Sigmoid colon (tissue), 4 donors: ENCODE results near the gene SHISA6.

ENCODE experiments used
- CTCF ChIP-seq, 4 experiments: fragments of 450-650 bp in 3 of 4; fragments of 200-600 bp in 1 of 4; IDR thresholded peaks; one replicate each; pipeline ENCODE4 v1.5.1; 2016 to 2019; ENCODE audit warnings: antibody characterized with exemption in 4 of 4, mild to moderate bottlenecking in 3 of 4, moderate library complexity in 2 of 4
- POLR2AphosphoS5 ChIP-seq, 4 donors: sonication (generic); formaldehyde crosslinking; IDR thresholded peaks; one replicate each; pipeline ENCODE4 v1.6.1; 2017; ENCODE audit warnings: antibody characterized with exemption in 4 of 4

DNA sequence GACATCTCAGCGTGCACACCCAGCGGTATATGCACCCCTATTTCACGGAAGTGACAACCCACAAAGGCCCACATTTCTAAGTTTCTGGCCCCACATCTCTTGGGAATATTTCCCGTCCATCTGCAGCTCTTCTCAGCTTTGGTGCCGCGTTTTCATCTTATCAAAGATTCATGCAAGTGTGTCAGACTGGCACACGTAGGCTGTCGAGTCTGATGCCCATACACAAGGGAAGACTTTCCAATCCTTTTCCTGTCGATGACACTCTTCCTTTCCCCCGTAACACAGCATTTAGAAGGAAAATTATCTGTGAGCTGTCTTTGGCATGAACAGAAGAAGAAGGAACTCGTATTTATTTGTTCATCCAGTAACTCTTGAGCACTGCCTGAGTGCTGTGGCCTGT lies 83.0 kb downstream of the SHISA6 start:
- no peak for TF ChIP-seq CTCF (IDR thresholded peaks at IDR 0.05)
- TF ChIP-seq POLR2AphosphoS5 (IDR thresholded peaks at IDR 0.05) = no peak
